Vagina (tissue), 2 donors: ENCODE data around the gene CLEC16A. TPM values are rescaled to one million over a fixed set of nuclear protein-coding genes. Genes with fewer than 3 reads are reported as not detected.

ENCODE experiments used
- DNase-seq, 2 donors: peaks; one replicate each; pipeline ENCODE4 v3.0.0-alpha.2; 2017; ENCODE audit errors: extremely low spot score in 2 of 2
- H3K27ac ChIP-seq: fragments of 200-600 bp; sonication (generic); one replicate; pipeline ENCODE4 v1.5.1; 2019
- H3K27me3 ChIP-seq: fragments of 200-600 bp; sonication (generic); one replicate; pipeline ENCODE4 v1.5.1; 2019
- H3K36me3 ChIP-seq, 2 donors: fragments of 200-600 bp; sonication (generic); one replicate each; pipeline ENCODE4 v1.5.1; 2017 to 2019
- H3K4me1 ChIP-seq: fragments of 200-600 bp; sonication (generic); one replicate; pipeline ENCODE4 v1.5.1; 2019
- H3K4me3 ChIP-seq, 2 donors: fragments of 200-600 bp; sonication (generic); 1 replicate in 1 of 2; 2 replicates in 1 of 2; pipeline ENCODE4 v1.5.1; 2016 to 2019
- H3K9me3 ChIP-seq: fragments of 200-600 bp; sonication (generic); one replicate; pipeline ENCODE4 v1.5.1; 2019
- POLR2A ChIP-seq, 2 donors: fragments of 450-650 bp; IDR thresholded peaks; one replicate each; pipeline ENCODE4 v1.6.1; 2017; ENCODE audit warnings: antibody characterized with exemption in 2 of 2, mild to moderate bottlenecking in 2 of 2, moderate library complexity in 2 of 2
- POLR2AphosphoS5 ChIP-seq, 2 donors: sonication (generic); formaldehyde crosslinking; IDR thresholded peaks; one replicate each; pipeline ENCODE4 v1.9.0; 2017; ENCODE audit warnings: antibody characterized with exemption in 2 of 2, mild to moderate bottlenecking in 2 of 2, low read depth in 1 of 2; ENCODE audit not compliant: insufficient read depth in 1 of 2
- intact Hi-C: fragments of 100-400 bp; cut with DNase I; formaldehyde crosslinking; loops from one replicate; pipeline ENCODE4 v1.15.1; 2023
- total RNA-seq: library from RNA; depleted of rRNA; stranded (reverse); fragments of >200 nt; gene quantifications from one replicate; pipeline ENCODE4 v1.2.3, GENCODE V29; 2016
- TF ChIP-seq, protein P1 (sequence below), 3 experiments: fragments of 450-650 bp in 2 of 3; fragments of 200-600 bp in 1 of 3; sonication (generic) in 1 of 3; IDR thresholded peaks; one replicate each; pipeline ENCODE4 v1.5.1; 2017 to 2019; ENCODE audit warnings: antibody characterized with exemption in 3 of 3, mild to moderate bottlenecking in 2 of 3, moderate library complexity in 2 of 3

Gene CLEC16A
- total RNA-seq, 1 donor from 2014 or later: 21.6 TPM

DNA sequence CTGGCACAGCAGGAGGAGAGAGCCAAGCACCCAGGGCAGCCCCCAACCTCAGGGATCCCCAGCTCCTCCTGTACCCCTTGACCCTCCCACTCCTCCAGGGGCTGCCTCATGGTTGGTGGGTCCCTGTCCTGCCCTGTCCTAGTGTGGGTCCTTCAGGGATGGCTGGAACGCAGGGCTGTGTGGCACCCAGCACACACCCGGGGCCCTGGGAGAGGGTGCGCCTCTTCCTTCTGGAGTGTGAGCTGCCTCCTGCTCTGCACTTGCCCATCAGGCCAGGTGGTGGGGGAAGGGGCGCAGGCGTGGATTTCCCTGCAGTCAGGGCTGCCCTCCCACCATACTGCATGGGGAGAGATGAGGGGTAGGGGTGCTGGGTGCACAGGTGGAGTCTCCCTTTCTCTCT lies 269.0 kb downstream of the CLEC16A start:
- TF ChIP-seq POLR2AphosphoS5 (IDR thresholded peaks at IDR 0.05; ENCODE audit: insufficient read depth in 1 of 2, low read depth in 1 of 2) (no peak), POLR2A (IDR thresholded peaks at IDR 0.05) (no peak)
- TF ChIP-seq, protein P1, sequence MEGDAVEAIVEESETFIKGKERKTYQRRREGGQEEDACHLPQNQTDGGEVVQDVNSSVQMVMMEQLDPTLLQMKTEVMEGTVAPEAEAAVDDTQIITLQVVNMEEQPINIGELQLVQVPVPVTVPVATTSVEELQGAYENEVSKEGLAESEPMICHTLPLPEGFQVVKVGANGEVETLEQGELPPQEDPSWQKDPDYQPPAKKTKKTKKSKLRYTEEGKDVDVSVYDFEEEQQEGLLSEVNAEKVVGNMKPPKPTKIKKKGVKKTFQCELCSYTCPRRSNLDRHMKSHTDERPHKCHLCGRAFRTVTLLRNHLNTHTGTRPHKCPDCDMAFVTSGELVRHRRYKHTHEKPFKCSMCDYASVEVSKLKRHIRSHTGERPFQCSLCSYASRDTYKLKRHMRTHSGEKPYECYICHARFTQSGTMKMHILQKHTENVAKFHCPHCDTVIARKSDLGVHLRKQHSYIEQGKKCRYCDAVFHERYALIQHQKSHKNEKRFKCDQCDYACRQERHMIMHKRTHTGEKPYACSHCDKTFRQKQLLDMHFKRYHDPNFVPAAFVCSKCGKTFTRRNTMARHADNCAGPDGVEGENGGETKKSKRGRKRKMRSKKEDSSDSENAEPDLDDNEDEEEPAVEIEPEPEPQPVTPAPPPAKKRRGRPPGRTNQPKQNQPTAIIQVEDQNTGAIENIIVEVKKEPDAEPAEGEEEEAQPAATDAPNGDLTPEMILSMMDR (IDR thresholded peaks at IDR 0.05): no peak
- no peak for DNase-seq
- Histone ChIP-seq H3K27me3 (no peaks in the 10 kb centered on the region), H3K4me3 (no peak overlapping the region), H3K36me3 (no peaks in the 10 kb centered on the region), H3K27ac (no peak overlapping the region), H3K4me1 (no peaks in the 10 kb centered on the region), H3K9me3 (no peaks in the 10 kb centered on the region)
- intact Hi-C loops: no loop called here

DNA sequence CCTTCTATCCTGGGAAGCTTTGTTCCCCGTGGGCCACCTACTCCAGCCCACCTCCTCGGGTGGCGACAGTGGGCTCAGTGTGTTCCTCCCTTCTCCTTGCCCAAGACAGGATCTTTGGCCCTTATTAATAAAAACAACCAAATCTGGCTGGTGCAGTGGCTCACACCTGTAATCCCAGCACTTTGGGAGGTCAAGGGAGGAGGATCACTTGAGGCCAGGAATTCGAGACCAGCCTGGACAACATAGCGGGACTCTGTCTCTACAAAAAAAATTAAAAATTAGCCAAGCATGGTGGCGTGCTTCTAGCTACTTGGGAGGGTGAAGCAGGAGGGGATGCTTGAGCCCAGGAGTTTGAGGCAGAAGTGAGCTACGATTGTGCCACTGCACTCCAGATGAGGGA lies 269.4 kb downstream of the CLEC16A start:
- no peak for DNase-seq
- H3K4me3 ChIP-seq: no peak overlapping the region
- TF ChIP-seq POLR2A (IDR thresholded peaks at IDR 0.05) (no peak), POLR2AphosphoS5 (IDR thresholded peaks at IDR 0.05; ENCODE audit: insufficient read depth in 1 of 2, low read depth in 1 of 2) (no peak)
- TF ChIP-seq, protein P1 (IDR thresholded peaks at IDR 0.05): no peak
- intact Hi-C loops: no loop called here
- H3K27me3 ChIP-seq: no peaks in the 10 kb centered on the region
- H3K4me1 ChIP-seq: no peaks in the 10 kb centered on the region
- H3K27ac ChIP-seq: no peak overlapping the region
- no peaks in the 10 kb centered on the region for H3K36me3 ChIP-seq
- H3K9me3 ChIP-seq: no peaks in the 10 kb centered on the region

DNA sequence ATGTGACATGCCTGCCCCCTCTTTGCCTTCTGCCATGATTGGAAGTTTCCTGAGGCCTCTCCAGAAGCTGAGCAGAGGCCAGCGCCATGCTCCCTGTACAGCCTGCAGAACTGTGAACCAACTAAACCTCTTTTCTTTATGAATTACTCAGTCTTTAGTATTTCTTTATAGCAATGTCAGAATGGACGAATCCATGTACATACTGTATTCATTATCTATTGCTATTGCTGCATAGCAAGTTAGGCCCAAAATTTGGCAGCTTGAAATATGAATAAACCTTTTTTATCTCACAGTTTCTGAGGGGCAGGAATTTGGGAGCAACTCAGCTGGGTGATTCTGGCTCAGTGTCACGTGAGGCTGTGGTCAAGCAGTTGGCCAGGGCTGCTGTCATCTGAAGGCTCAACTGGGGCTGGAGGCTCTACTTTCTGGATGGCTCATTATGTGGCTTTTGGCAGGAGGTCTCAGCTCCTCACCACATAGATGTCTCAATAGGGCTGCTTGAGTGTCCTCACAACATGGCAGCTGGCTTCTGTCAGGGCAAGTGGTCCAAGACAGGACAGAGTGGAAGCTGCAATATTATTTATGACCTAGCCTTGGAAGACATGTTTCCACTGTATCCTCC lies 271.7 kb downstream of the CLEC16A start:
- H3K27ac ChIP-seq: no peak overlapping the region
- TF ChIP-seq, protein P1 (IDR thresholded peaks at IDR 0.05): no peak
- TF ChIP-seq POLR2A (IDR thresholded peaks at IDR 0.05) (no peak), POLR2AphosphoS5 (IDR thresholded peaks at IDR 0.05; ENCODE audit: insufficient read depth in 1 of 2, low read depth in 1 of 2) (no peak)
- no peak overlapping the region for H3K4me3 ChIP-seq
- H3K4me1 ChIP-seq: no peaks in the 10 kb centered on the region
- intact Hi-C loops: no loop called here
- DNase-seq: no peak
- no peaks in the 10 kb centered on the region for H3K27me3 ChIP-seq
- no peaks in the 10 kb centered on the region for H3K36me3 ChIP-seq
- no peaks in the 10 kb centered on the region for H3K9me3 ChIP-seq

DNA sequence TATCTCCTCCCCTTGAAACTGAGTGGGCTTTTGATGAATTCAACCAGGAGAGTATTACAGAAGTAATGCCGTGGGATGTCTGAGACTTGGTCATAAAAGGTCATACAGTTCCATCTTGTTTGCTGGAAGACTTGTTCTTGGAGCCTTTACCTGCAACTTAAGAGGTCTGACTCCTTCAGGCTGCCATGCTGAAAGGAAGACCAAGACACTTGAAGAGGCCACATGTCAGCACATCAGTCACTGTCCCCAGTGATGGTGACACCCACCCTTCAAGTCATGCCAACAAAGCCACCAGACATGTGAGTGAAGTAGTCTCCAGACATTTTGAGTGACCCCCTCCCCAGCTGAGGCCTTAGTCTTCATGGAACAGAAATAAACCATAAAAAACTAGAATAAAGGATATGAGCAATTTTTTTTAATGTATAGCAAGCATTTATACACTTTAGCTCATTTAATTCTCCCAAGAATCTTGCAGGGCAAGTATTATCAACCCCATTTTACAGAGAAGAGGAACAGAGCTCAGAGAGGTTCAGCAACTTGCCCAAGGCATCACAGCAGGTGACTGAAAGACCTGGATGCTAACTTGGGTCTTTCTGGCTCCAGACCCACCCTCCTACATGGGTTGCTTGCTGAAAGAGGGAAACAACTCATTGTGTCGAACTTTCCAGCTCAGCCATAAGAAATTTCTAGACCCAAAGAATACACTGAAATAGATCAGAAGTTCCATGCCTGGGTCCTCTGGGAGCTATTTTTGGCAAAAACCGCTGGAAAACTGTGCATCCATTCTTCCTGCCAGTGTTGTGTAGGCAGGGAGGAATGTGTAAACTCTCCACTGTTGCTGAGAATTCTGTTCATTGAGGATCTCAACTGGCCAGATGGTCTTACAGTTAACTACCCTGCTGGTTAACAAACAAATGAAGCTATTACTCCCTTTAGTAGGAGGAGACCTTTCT lies 273.6 kb downstream of the CLEC16A start:
- no peaks in the 10 kb centered on the region for H3K36me3 ChIP-seq
- H3K27ac ChIP-seq: no peak overlapping the region
- H3K9me3 ChIP-seq: no peaks in the 10 kb centered on the region
- no peaks in the 10 kb centered on the region for H3K4me1 ChIP-seq
- no peak overlapping the region for H3K4me3 ChIP-seq
- TF ChIP-seq POLR2AphosphoS5 (IDR thresholded peaks at IDR 0.05; ENCODE audit: insufficient read depth in 1 of 2, low read depth in 1 of 2): no peak
- no peak for TF ChIP-seq POLR2A (IDR thresholded peaks at IDR 0.05)
- TF ChIP-seq, protein P1 (IDR thresholded peaks at IDR 0.05): no peak
- intact Hi-C loops: no loop called here
- no peak for DNase-seq
- H3K27me3 ChIP-seq: no peaks in the 10 kb centered on the region

DNA sequence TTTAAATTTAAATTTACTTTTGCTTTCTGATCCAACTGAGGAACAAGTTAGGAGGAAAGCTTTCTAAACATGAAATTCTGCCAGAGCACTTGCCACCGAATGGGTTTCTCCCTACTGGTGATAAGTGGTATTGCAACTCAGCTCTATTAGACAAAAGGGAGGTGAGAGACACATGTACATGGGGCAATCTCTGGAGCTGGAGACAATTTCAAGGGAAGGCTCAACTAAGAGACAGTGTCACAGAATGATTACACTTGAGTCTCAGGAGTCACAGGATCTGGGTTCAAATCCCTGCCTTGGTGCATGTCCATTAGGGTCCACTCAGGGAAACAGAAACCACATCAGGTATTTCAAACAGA lies 274.2 kb downstream of the CLEC16A start:
- no peak overlapping the region for H3K27ac ChIP-seq
- TF ChIP-seq POLR2AphosphoS5 (IDR thresholded peaks at IDR 0.05; ENCODE audit: insufficient read depth in 1 of 2, low read depth in 1 of 2): no peak
- TF ChIP-seq, protein P1 (IDR thresholded peaks at IDR 0.05): no peak
- TF ChIP-seq POLR2A (IDR thresholded peaks at IDR 0.05): no peak
- H3K4me1 ChIP-seq: no peaks in the 10 kb centered on the region
- H3K36me3 ChIP-seq: no peaks in the 10 kb centered on the region
- DNase-seq: no peak
- no peaks in the 10 kb centered on the region for H3K27me3 ChIP-seq
- no peak overlapping the region for H3K4me3 ChIP-seq
- H3K9me3 ChIP-seq: no peaks in the 10 kb centered on the region
- intact Hi-C loops: no loop called here
